ENCODE results near the gene CWF19L2.
"Not testable (repeated sequence)": the region's sequence is repeated elsewhere in the genome, so short reads cannot be mapped to it uniquely, and the experiment has no call there.

CWF19L2 gene

DNA sequence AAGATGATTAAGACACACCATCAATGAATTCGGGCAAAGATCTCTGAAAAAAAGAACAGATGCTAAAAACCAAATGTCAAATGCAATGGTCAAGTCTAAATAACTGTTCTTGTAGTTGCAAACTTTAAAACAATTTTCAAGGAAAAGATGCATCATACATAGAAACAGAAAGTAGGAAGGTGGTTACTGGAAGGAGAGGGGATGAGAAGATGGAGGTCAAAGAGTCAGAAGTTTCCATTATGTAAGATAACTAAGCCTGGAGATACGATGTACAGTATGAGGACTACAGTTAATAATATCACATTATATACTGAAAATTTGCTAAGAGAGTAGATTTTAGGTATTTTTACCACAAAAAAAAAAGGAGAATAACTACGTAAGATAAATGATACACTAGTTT lies 27.1 kb downstream of the CWF19L2 start:
- DNase-seq = no peak

DNA sequence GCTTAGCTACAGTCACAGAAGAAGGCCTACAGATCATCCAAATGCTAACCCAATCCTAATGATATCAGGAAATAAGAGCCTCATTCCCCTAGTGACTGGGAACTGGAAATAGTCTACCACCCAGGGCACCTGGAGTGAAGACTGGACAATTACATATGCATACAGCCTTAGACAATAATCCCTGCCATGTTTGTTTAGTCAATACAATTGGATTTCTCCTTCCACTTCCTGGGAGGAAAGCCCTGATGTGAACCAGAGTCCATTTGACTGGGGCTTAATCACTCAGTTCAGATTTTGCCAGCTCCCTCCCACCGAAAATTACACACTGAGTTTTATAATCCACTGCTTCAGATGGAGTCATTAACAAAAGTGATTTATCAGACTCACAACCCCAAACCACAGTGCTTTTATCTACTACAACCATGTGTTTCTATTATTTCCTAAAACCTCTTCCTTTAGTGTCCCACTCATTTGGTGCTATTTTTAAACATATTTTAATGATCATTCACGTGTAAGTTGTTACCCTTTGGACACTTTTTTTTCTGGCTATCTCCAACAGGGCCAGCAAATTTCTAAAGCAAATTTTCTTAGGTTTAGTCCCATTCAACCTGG lies 29.9 kb downstream of the CWF19L2 start:
- DNase-seq = no peak

DNA sequence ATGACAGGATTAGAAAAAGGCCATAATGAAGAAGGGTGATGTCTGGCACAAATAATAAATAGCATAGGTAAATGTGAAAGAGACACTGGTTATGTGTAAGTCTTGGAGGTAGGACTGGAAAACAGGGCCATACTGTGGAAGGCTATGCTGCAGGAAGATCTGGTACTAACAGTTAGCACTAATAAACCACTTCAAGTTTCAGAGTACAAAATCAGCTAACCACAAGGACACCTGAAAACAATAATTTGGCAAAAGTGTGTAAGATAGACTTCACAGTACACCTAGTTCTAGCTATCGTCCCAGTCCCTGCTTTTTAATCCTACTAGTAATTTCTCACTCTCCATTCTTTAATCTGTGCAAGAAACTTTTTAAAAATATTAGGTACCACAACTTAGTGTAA lies 44.3 kb downstream of the CWF19L2 start:
- no peak for DNase-seq

DNA sequence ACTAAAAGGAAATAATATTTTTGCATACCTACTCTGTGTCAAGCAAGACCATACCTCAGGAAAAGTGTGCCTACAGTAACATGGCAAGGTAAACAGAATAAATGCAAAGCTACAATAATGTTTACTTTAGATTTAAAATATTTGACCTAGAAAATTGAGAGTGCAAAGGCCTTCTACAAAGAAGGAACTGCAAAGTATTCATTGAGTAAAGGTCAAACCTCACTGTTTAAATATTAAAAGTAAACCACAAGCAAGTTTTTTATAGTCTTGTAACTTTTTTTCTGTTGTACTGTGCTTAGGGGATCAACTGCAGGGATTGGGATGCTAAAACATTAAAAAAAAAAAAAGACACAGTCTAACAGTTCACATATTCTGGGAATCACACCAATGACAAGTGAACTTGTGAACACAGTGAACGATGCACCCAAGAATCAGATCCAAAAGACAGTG lies 48.8 kb downstream of the CWF19L2 start:
- DNase-seq = no peak

DNA sequence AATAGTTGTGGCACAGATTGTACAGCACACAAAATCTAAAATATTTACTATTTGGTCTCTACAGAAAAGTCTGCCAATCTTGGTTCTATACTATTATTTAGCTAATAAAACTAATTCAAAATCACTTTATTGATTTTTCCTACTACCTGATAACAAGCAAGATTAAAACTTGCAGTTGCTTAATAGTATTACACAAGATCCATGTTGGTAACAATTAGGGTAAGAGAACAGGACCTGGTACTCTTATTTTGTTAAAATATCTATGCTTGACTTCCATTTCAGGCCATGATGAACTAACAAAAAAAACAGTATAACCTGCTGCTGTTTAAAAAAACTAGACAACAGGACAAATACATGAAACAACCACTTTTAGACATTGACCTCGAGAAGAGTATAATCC lies 52.4 kb downstream of the CWF19L2 start:
- no peak for DNase-seq

DNA sequence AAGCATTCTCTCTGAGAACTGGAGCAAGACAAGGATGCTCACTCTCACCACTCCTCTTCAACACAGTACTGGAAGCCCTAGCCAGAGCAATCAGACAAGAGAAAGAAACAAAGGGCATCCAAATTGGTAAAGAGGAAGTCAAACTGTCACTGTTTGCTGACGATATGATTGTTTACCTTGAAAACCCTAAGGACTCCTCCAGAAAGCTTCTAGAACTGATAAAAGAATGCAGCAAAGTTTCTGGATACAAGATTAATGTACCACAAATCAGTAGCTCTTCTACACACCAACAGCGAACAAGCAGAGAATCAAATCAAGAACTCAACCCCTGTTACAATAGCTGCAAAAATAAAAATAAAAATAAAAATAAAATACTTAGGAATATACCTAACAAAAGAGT lies 56.5 kb downstream of the CWF19L2 start:
- not testable (repeated sequence) for DNase-seq

DNA sequence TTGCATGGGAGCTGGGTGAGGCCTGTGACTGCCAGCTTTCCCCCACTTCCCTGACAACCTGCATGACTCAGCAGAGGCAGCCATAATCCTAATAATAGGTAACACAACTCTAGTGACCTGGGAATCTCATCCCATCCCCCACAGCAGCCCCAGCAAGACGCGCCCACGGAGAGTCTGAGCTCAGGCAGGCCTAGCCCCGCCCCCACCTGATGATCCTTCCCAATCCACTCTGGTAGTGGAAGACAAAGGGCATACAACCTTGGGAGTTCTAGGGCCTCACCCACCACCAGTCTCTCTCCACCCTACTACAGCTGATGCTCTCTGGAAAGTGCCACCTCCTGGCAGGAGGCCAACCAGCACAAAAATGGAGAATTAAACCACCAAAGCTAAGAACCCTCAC lies 60.3 kb downstream of the CWF19L2 start:
- no peak for DNase-seq

DNA sequence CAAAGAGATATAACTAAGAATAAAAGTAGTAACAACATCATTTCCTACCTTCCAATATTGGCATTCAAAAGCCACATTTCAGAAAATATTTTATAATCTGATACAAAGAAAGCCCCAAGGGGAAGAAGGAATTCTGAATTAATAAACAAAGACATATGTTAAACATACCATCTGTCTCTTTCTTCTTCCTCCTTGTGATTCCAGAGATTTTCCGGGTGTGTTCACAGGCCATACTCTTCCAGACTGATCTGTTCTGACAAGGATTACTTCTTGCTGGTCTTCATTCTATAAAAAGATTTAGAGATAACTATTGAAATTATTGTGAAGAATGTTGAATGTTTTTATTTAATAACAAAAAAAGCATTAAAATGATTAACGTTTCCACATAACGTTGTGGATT lies 65.0 kb downstream of the CWF19L2 start:
- DNase-seq = no peak

DNA sequence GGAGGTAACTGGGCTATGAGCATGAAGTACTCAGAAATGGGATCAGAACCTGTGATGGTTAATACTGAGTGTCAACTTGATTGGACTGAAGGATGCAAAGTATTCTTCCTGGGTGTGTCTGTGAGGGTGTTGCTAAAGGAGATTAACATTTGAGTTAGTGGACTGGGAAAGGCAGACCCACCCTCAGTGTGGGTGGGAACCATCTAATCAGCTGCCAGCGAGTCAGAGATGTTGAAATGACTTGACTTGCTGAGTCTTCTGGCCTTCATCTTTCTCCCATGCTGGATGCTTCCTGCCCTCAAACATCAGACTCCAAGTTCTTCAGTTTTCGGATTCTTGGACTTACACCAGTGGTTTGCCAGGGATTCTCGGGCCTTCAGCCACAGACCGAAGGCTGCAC lies 66.9 kb downstream of the CWF19L2 start:
- DNase-seq = not testable (repeated sequence)

DNA sequence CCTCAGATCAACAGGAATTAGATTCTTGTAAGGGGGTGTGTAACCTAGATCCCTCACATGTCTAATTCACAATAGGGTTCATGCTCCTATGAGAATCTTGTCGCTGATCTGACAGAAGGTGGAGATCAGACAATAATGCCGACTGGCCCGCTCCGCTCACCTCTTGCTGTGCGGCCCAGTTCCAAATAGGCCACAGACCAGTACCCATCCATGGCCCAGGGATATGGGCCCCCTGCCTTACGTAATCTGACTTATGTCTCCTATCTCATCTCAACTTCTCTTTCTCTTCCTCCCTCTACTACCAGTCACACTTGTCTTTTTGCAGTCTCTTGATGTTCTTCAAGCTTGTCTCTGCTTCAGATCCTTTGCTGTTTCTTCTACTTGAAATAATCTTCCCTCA lies 70.0 kb downstream of the CWF19L2 start:
- DNase-seq = no peak

DNA sequence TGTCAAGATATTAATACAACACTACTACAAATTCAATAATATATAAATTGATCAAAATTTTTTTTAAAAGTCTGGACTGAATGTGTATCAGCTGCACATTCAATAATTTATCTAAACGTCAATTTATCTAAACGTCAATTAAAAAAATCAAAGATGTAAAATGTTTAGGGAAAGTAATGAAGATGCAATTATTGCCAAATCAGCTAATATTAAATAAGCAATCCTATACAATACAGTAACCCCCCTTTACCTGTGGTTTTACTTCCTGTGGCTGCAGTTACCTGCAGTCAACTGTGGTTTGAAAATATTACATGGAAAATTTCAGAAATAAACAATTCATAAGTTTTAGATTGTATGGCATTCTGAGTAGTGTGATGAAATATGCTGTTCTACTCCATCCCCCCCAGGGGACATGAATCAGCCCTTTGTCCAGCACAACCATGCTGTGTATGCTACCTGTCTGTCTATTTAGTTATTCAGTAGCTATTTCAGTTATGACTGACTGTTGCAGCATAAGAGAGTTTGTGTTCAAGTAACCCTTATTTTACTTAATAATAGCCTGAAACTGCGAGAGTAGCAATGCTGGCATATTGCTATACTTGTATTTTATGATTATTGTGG lies 72.2 kb downstream of the CWF19L2 start:
- DNase-seq = no peak

DNA sequence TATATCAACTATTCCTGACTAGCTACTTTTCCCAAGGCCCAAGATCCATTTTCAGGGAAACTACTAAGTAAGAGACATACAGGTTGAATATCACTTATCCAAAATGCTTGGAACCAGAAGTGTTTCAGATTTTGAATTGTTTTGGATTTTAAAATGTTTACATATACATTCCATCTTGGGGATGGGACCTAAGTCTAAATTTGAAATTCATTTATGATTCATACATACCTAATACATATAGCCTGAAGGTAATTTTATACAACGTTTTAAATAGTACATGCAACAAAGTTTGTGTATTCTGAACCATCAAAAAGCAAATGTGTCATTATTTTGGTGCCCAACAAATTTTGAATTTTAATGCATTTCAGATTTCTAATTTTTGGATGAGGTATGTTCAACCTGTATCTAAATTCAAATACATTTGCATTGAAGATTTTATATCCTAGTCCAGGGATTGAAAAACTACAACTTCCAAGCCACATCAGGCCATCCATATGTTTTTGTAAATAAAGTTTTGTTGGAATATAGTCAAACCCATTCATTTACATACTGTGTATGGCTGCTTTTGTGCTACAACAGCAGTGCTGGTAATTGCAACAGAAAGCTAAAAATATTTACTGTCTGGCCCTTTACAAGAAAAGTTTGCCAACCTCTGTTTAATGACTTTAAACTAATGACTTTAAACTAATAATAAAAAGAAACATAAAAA lies 73.3 kb downstream of the CWF19L2 start:
- no peak for DNase-seq

DNA sequence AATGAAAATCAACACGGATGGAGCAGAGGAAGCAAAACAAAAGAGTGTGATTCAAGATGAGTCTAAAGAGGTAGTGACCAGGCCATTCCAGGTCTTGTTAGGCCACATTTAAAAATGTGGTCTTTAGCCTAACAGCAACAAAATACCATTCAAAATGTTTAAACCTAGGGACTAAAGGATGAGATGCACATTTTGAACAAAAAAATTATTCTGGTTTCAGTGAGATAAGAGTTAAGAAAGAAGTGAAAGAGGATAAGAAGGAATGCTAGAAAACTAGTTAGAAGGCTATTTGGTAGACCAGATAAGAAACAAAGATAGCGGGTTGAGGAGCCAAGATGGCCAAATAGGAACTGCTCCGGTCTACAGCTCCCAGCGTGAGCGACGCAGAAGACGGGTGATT lies 85.2 kb downstream of the CWF19L2 start:
- DNase-seq = no peak

DNA sequence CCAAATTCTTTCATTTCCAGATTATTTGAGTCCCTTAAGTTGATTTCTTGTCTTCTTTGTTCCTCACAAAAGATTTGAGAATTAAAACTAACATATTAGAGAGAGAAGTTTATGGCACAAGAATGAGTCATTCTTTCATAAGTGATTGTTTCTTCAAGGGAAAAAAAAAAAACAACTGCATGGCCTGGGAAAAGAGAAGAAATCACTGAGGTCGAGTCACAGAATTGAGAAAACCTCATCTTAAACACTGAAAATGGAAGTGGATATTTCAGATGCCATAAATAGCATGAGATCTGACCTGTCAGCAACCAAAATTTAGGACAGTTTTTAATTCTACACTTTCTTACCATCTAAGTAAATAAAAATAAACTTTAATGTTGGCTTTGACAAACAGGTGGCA lies 87.2 kb downstream of the CWF19L2 start:
- DNase-seq = no peak

DNA sequence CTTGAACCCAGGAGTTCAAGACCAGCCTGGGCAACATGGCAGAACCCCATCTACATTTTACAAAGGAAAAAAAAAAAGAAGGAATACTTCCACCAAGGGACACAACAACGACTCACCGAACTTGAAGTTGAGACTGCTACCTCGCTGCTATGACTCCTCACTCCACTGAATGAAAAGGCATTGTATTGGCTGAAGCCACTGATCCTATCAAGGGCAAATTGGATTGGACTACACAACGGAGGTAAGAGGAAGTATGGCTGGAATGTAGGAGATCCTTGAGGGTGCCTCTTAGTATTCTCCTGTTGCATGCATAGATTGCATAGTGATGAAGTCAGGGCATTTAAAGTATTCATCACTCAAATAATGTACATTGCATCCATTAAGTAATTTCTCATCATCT lies 97.9 kb downstream of the CWF19L2 start:
- no peak for DNase-seq

DNA sequence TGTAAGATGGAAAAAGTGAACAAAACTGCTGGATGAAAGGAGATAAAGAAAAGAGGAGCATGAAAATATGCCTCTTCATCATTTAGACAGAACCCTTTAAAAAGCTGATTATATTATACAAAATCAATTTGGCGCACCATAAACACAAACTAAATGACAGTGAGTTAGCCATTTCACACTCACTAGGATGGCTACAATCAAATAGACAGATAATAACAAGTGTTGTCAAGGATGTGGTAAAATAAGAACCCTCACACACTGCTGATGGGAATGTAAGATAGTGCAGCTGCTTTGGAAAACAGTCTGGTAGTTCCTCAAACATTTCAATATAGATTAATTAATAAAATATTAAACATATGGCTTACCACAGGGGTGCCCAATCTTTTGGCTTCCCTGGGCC lies 99.7 kb downstream of the CWF19L2 start:
- no peak for DNase-seq

DNA sequence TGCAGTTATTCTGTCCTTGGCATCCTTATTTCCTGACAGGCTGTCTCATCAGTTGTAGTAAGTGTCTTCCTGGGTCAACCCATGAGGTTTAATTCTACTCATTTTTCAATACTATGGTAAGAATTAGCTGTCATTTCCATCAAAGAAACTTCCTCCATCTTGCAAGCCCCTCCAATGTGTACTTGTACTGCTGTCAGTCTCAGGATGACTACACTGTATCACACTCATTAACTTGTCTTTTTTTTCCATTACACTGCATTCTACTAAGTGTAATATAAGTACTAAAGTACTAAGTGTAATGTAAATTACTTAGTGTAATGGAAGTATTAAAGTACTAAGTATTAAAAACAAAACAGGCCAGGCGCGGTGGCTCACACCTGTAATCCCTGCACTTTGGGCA lies 102.8 kb downstream of the CWF19L2 start:
- no peak for DNase-seq

DNA sequence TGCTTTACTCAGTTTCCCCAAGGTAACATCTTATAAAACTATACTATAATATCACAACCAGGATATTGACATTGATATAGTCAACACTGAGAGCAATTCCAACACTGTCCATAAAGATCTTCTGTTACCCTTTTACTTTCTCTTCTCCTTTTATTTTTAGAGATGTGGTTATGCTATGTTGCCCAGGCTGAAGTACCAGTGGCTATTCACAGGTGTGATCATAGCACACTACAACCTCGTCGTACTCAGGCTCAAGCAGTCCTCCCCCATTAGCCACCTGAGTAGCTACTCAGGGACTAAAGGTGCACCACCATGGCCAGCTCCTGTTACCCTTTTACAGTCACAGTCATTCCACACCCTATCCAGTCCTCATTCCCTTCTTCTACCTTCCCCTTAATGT lies 119.7 kb downstream of the CWF19L2 start:
- DNase-seq = no peak

DNA sequence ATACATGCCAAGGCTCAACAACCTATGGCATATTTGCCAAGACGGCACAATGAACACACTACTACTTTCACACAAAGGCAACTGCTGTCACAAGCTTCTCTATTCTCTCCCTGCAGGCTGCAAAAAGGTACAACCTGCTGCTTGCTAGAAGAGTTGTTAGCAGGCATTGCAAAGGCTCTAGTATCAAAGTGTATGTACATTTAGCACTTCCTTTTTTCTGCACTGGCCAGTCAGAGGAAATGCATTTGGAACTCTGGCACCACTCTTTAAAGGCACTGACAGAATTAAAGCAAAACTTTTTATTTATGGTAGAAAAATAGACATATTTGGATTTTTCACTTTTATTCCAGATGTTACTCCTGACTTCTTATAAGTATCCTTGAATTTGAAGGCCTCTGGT lies 125.9 kb downstream of the CWF19L2 start:
- DNase-seq = no peak

DNA sequence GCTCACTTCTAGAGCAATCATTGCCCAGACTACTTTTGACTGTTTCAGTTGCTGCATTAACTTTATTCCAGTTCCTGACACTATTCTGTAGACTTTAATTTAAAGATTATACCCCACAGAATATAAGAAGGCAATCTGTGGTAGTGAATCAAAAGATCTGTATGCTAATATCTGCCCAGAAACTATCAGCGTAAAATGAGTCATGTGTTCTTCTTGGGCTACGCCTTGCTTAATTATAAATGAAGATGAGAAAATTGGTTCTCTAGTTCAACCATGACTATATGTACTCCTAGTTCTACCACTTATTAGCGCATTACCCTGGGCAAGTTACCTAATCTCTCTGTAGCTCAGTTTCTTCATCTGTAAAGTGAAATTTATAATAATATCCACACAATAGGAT lies 128.5 kb downstream of the CWF19L2 start:
- DNase-seq = no peak

DNA sequence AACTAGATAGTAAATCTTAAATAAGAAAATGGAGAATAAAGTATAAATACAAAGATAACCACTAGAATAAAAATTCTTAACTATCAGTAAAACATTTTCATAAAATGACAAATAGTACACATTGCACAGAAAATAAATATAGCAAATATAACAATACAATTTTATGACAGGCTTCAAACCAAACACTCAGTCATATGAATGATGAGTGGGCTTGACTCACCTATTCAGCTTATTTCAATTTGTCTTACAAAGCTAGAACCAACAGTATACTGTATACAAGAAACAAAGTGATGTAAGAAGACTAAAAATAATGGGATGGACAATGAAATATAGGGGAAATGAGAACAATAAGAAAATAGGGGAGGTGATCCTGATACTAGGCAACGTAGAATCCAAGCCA lies 141.2 kb downstream of the CWF19L2 start:
- no peak for DNase-seq

DNA sequence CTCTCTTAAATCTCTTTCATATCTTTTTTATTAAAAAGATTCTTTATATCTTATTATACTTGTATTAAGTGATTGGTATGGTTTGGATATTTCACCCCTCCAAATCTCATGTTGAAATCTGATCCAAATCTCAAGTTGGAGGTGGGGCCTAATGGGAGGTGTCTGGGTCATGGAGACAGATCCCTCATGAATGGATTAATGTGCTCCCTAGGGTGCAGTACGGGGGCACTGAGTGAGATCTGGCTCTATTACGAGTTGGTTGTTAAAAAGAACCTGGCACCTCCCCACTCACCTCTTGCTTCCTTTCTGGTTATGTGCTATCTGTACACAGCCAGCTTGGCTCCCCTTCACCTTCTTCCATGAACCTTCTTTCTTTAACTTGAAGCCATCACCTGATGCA lies 149.6 kb downstream of the CWF19L2 start:
- no peak for DNase-seq

DNA sequence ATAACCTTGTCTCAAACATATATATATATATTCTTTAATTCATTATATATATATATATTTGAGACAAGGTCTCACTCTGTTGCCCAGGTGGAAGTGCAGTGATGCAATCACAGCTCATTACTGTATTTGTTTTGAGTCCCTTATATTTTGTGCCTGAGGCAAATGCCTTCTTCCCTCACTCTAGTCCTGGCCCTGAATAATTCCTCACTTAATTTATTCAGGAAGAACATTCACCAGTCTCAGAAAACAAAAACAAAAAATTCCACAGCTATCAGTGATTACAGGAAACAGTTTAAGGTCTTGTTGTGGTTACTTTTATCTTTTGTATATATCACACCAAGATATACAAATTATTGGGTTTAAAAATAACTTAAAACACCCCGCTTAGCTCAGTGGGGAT lies 155.7 kb downstream of the CWF19L2 start:
- no peak for DNase-seq

DNA sequence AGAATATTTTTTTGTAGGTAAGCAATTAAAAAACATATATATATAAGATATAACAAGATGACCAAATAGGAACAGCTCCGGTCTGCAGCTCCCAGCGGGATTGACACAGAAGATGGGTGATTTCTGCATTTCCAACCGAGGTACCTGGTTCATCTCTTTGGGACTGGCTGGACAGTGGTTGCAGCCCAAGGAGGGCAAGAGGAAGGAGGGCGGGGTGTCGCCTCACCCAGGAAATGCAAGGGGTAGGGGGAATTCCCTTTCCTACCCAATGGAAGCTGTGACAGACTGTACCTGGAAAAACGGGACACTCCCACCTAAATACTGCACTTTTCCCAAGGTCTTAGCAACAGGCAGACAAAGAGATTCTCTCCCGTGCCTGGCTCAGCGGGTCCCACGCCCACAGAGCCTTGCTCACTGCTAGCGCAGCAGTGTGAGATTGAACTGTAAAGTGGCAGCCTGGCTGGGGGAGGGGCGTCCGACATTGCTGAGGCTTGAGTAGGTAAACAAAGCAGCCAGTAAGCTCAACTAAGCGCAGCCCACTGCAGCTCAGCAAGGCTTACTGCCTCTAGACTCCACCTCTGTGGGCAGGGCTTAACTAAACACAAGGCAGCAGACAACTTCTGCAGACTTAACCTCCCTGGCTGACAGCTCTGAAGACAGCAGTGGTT lies 163.8 kb downstream of the CWF19L2 start:
- DNase-seq = no peak

All from activated naive CD4-positive, alpha-beta T cell treated with Interleukin-2 at 50 U/mL for 16 hours (primary cell).